ENCODE results near the gene MLLT11. TPM values are rescaled to one million over a fixed set of nuclear protein-coding genes. Genes with fewer than 3 reads are reported as not detected.

MLLT11 gene
- total RNA-seq, result 7.5 and 11.7 TPM in 2 replicates

GRCh38 chr1:151060007-151060656, at the start of gene MLLT11:
Gene MLLT11, plus strand, starts transcription at chr1:151060397. Its CDS starts 6,828 bp downstream, at chr1:151067225.

DNA sequence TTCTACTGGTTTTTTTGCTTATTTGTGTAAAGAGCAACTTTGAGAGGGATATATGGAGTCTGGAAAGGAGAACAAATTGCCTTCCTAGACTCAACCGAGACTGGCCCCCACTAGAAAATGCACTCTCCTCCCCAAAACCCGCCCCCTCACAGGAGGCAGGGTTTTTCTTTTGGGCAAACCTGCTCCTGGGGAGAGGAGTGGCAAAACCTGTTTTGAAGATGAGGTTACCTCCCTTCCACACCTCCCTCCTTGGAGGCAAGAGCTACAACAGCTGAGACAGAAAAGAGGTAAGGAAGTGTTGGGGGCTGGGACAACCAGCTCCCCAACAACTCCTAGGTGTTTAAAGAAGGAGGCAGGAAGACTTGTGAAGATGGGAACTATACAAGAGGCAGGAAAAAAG, 23.8 kb upstream of the MLLT11 start, which contains the start of gene BNIPL:
Gene BNIPL, plus strand, starts transcription at position 231 of the 400 bp plus-strand sequence. Its CDS starts 140 bp downstream, at position 371.

DNA sequence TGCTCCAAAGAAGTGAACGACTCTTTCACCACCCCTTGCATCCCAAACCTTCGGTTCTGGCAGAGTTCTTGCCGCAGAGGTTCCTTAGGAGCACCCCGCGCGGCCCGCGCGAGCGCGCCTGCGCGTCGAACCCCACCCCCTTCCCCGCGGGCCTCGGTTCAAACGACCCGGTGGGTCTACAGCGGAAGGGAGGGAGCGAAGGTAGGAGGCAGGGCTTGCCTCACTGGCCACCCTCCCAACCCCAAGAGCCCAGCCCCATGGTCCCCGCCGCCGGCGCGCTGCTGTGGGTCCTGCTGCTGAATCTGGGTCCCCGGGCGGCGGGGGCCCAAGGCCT, 12.6 kb upstream of the MLLT11 start, which contains the start of gene C1orf56:
Gene C1orf56, plus strand, starts transcription at position 161 of the 334 bp plus-strand sequence. Its CDS starts 97 bp downstream, at position 258.

GRCh38 chr1:151059109-151060006, 839 bp upstream of the MLLT11 start, which contains the start of gene CDC42SE1:
Gene CDC42SE1, minus strand, starts transcription at chr1:151059622. Its CDS starts 3,892 bp downstream, at chr1:151055730.

DNA sequence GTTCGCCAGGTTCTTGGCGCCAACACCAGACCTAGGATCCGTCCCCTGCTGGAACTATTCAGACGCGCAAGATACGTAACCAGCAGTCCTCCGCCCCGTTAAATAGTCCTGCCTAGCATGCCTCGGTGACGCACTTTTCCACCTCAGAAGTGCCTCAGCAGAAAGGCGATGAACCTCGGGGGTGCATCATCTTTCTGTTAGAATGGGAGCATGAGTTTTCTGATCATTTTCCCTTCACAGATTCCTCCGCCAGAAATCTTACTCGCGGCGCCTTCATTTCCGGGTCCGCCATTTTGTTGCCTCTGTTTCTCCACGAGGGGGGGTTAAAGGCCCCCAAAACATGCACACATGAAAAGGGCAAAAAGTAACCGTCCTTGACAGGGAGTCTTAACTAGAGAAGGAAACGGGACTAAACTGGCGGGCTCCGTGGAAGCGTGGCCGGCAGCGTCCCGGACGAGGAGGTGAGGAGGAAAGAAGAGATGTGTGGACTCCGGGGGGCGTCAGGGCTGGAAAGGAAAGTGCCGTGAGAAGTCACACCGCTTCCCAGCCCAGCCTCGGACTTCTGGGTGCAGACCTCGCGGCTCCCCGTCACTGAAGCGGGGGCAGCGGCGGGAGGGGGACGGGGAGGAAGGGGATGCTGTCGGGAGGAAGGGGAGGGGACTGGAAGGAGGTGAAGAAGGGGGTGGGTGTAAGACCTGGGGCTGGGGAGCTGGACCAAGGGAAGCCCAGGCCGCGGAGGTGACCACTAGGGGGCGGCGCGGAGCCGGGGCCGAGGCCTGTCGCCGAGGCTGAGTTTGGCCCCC, 10.5 kb downstream of the MLLT11 start, which contains the start of gene GABPB2:
Gene GABPB2, plus strand, starts transcription at position 288 of the 803 bp plus-strand sequence. CDS start 17,429 bp downstream, outside the sequence.

Small RNA genes lying within 50 kb of the gene (small RNA-seq; reads per million reads assigned to genes)
- 2.0 reads per million, percentile 48 among the genes with 10 or more reads in this experiment for gene RNU6-884P

Other genes with a start within 250 kb of the MLLT11 start
- gene ARNT, start 183.8 kb upstream of the MLLT11 start, total RNA-seq, result 37.0 and 37.4 TPM in 2 replicates
- gene CTXND2, start 173.3 kb upstream of the MLLT11 start, total RNA-seq, result not detected in 2 replicates
- gene SETDB1, start 134.0 kb upstream of the MLLT11 start, total RNA-seq, result 36.7 and 39.6 TPM in 2 replicates
- 91.1 and 125 TPM in 2 replicates for gene CERS2, start 85.6 kb upstream of the MLLT11 start, total RNA-seq
- not detected in 2 replicates for gene ANXA9, start 78.1 kb upstream of the MLLT11 start, total RNA-seq
- gene MINDY1, start 53.5 kb upstream of the MLLT11 start, total RNA-seq, result 8.8 and 13.3 TPM in 2 replicates
- 8.0 and 8.7 TPM in 2 replicates for gene PRUNE1, start 51.9 kb upstream of the MLLT11 start, total RNA-seq
- gene BNIPL, start 23.8 kb upstream of the MLLT11 start, total RNA-seq, result 0.13 and 0.36 TPM in 2 replicates
- gene C1orf56, start 12.6 kb upstream of the MLLT11 start, total RNA-seq, result 1.7 and 2.9 TPM in 2 replicates
- gene CDC42SE1, start 775 bp upstream of the MLLT11 start, total RNA-seq, result 78.6 and 80.0 TPM in 2 replicates
- 7.0 and 7.5 TPM in 2 replicates for gene GABPB2, start 10.4 kb downstream of the MLLT11 start, total RNA-seq
- 15.5 and 16.6 TPM in 2 replicates for gene SEMA6C, start 86.2 kb downstream of the MLLT11 start, total RNA-seq
- gene TNFAIP8L2, start 96.3 kb downstream of the MLLT11 start, total RNA-seq, result not detected in 2 replicates
- 4.8 and 5.3 TPM in 2 replicates for gene LYSMD1, start 105.5 kb downstream of the MLLT11 start, total RNA-seq
- gene SCNM1, start 105.7 kb downstream of the MLLT11 start, total RNA-seq, result 27.0 and 29.0 TPM in 2 replicates
- gene TMOD4, start 115.6 kb downstream of the MLLT11 start, total RNA-seq, result 0.53 TPM in 1 of 2 replicates, not detected in the other
- 40.4 and 46.2 TPM in 2 replicates for gene VPS72, start 129.8 kb downstream of the MLLT11 start, total RNA-seq
- gene PIP5K1A, start 138.2 kb downstream of the MLLT11 start, total RNA-seq, result 75.6 and 77.0 TPM in 2 replicates
- gene PSMD4, start 194.3 kb downstream of the MLLT11 start, total RNA-seq, result 122 and 124 TPM in 2 replicates
- 9.8 and 11.3 TPM in 2 replicates for gene ZNF687, start 221.9 kb downstream of the MLLT11 start, total RNA-seq

Data from thoracic aorta endothelial cell (primary cell).